Spleen (tissue), 11 donors: Measurements from ENCODE around the gene SLC39A1. TPM values are rescaled to one million over a fixed set of nuclear protein-coding genes. Genes with fewer than 3 reads are reported as not detected.

Experiments
- DNase-seq: peaks from one replicate; pipeline ENCODE4 v3.0.0-alpha.2; 2020
- H3K27ac ChIP-seq, 8 donors: fragments of 200-600 bp; sonication (generic) in 7 of 8; 1 replicate in 4 of 8; 2 replicates in 4 of 8; pipeline versions ENCODE4 v1.5.0 to v1.8.0; 2016 to 2021; ENCODE audit warnings: inconsistent platforms in 4 of 8, mild to moderate bottlenecking in 4 of 8, moderate library complexity in 1 of 8
- H3K27me3 ChIP-seq, 7 donors: fragments of 200-600 bp; sonication (generic) in 6 of 7; replicated peaks in 1 of 7; 1 replicate in 4 of 7; 2 replicates in 3 of 7; pipeline versions ENCODE4 v1.5.0 to v1.8.0; 2016 to 2021; ENCODE audit warnings: inconsistent platforms in 3 of 7, mild to moderate bottlenecking in 1 of 7
- H3K36me3 ChIP-seq, 6 donors: fragments of 200-600 bp; sonication (generic) in 5 of 6; 1 replicate in 4 of 6; 2 replicates in 2 of 6; pipeline versions ENCODE4 v1.5.0 to v1.8.0; 2016 to 2021; ENCODE audit warnings: inconsistent platforms in 2 of 6
- H3K4me1 ChIP-seq, 6 donors: fragments of 200-600 bp; sonication (generic) in 5 of 6; 1 replicate in 3 of 6; 2 replicates in 3 of 6; pipeline versions ENCODE4 v1.5.0 to v1.8.0; 2016 to 2021; ENCODE audit warnings: inconsistent platforms in 3 of 6
- H3K4me3 ChIP-seq, 8 donors: fragments of 200-600 bp; sonication (generic) in 7 of 8; 1 replicate in 4 of 8; 2 replicates in 4 of 8; pipeline versions ENCODE4 v1.5.0 to v1.8.0; 2016 to 2021; ENCODE audit warnings: inconsistent platforms in 4 of 8, mild to moderate bottlenecking in 4 of 8, moderate library complexity in 2 of 8
- H3K9me3 ChIP-seq, 8 donors: fragments of 200-600 bp; sonication (generic) in 7 of 8; 1 replicate in 4 of 8; 2 replicates in 4 of 8; pipeline versions ENCODE4 v1.5.0 to v1.8.0; 2016 to 2021; ENCODE audit warnings: inconsistent platforms in 4 of 8
- CTCF ChIP-seq, 11 experiments: fragments of 200-600 bp in 7 of 11; fragments of 450-650 bp in 4 of 11; sonication (generic) in 4 of 11; IDR thresholded peaks in 8 of 11; conservative IDR thresholded peaks in 3 of 11; 1 replicate in 7 of 11; 2 replicates in 4 of 11; pipeline versions ENCODE4 v1.4.0 to v1.8.0; 2016 to 2021; ENCODE audit warnings: antibody characterized with exemption in 11 of 11, inconsistent platforms in 4 of 11, mild to moderate bottlenecking in 1 of 11
- POLR2A ChIP-seq, 3 donors: fragments of 450-650 bp; IDR thresholded peaks; one replicate each; pipeline ENCODE4 v1.5.1; 2017; ENCODE audit warnings: antibody characterized with exemption in 3 of 3, mild to moderate bottlenecking in 1 of 3
- POLR2AphosphoS5 ChIP-seq, 3 donors: sonication (generic); formaldehyde crosslinking; IDR thresholded peaks; one replicate each; pipeline ENCODE4 v1.5.1; 2017; ENCODE audit warnings: antibody characterized with exemption in 3 of 3
- WGBS, 5 donors: extraction: QIAGEN DNeasy Blood & Tissue Kit in 3 of 5; methylation state at CpG; one replicate each; pipeline versions ENCODE4 v1.1.5 to v1.1.7; 2013 to 2018; 5-methylcytosine and 5-hydroxymethylcytosine counted together
- intact Hi-C: fragments of 100-400 bp; cut with DNase I; formaldehyde crosslinking; loops from one replicate; pipeline ENCODE4 v1.15.0; 2023; ENCODE audit warnings: low total_unique reads
- polyA plus RNA-seq, 3 donors: library from polyadenylated mRNA; stranded (reverse); fragments of 200-250 nt; gene quantifications; one replicate each; pipeline ENCODE4 v1.2.1, GENCODE V29; 2013
- total RNA-seq, 7 donors: library from RNA; depleted of rRNA in 3 of 7; stranded (reverse); fragments of >200 nt in 3 of 7; fragmentation: NEBNext Ultra II Directional in 4 of 7; extraction: Animal tissue kit (Norgen Biotek cat#: 25700) in 4 of 7; gene quantifications; one replicate each; pipeline versions ENCODE4 v1.1.0 to v1.2.1, GENCODE V29; 2016 to 2021
- donor health status: healthy with polysubstance abuse.
- donor health status: DM: no; HTN: no; CAD: no; lungs with moderate emphysema.
- donor health status: DM: no; HTN: no; CAD: no.
- donor health status: Bipolar disorder and iron deficiency.
- donor health status: healthy.
- donor health status: DM: no; HTN: no; CAD: no.
- donor health status: DM: yes; HTN: yes; CAD: no.

SLC39A1 gene
- total and polyA plus RNA-seq, 10 donors = 23.6 to 88.4 (median 69.4) TPM

- Histone ChIP-seq H3K4me3 (no peak overlapping the region), H3K36me3 (peaks cover 0 to 66% (median 59%) of the 10 kb centered on the region in 6 donors), H3K27ac (peak overlapping the region in 2 of 8 donors; percentile 58 to 72), H3K4me1 (peaks cover 0 to 22% (median 12%) of the 10 kb centered on the region in 6 donors), H3K9me3 (no peaks in the 10 kb centered on the region), H3K27me3 (no peaks in the 10 kb centered on the region)
- DNase-seq = peak; percentile 54
- 90 to 92% (median 91%) methylated on average over 13 to 14 of the region's 14 CpGs for WGBS, 5 donors
- intact Hi-C loops = no loop called here
- TF ChIP-seq CTCF (IDR thresholded peaks at IDR 0.05 in 8 of 11, conservative IDR thresholded peaks at IDR 0.05 in 3 of 11) (no peak), POLR2AphosphoS5 (IDR thresholded peaks at IDR 0.05) (peak in 1 of 3 donors; percentile 15), POLR2A (IDR thresholded peaks at IDR 0.05) (no peak)
Observed at GRCh38 chr1:153929981-153930948, 33.1 kb downstream of the SLC39A1 start.

GRCh38 chr1:153929426-153929825 is 33.9 kb downstream of the SLC39A1 start:
- intact Hi-C loops = no loop called here
- DNase-seq = peak; percentile 25
- Histone ChIP-seq H3K27ac (peak overlapping the region in 4 of 8 donors; percentile 20 to 72 (median 44)), H3K9me3 (no peaks in the 10 kb centered on the region), H3K4me1 (peaks cover 0 to 25% (median 12%) of the 10 kb centered on the region in 6 donors), H3K36me3 (peaks cover 0 to 57% (median 51%) of the 10 kb centered on the region in 6 donors), H3K27me3 (no peaks in the 10 kb centered on the region), H3K4me3 (no peak overlapping the region)
- WGBS, 5 donors = 84 to 93% (median 91%) methylated on average over 5 of the region's 5 CpGs
- TF ChIP-seq CTCF (IDR thresholded peaks at IDR 0.05 in 8 of 11, conservative IDR thresholded peaks at IDR 0.05 in 3 of 11) (no peak), POLR2A (IDR thresholded peaks at IDR 0.05) (no peak), POLR2AphosphoS5 (IDR thresholded peaks at IDR 0.05) (no peak)

DNA sequence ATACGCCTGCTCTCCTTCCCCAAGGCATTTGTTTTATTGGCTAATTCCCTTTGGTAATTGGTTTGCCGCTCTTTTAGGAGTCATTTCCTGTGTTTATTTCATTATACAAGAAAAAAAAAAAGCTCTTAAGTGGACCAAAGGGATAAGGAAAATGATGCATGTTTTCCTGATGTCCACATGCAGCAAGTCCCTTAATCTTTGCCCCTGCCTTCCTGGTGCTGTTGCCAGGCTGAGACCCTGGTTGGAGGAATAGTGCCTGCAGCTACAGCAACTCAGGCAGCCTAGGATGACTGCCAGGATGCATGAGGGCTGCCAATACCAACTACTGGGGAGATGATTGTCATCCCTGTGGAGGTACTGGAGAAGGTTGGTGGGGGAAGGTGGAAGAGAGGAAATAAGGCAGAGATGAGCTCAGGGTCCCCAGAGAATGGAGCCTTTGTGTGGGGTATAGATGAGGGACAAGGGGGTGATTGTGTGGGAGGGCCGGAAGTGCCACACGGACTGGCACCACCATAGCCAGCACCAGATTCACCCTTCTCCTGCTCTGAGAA is 34.5 kb downstream of the SLC39A1 start:
- H3K27me3 ChIP-seq = no peaks in the 10 kb centered on the region
- 56 to 70% (median 64%) methylated on average over 4 of the region's 4 CpGs for WGBS, 5 donors
- TF ChIP-seq POLR2AphosphoS5 (IDR thresholded peaks at IDR 0.05) (peak in 2 of 3 donors; percentile 39 to 50), CTCF (IDR thresholded peaks at IDR 0.05 in 8 of 11, conservative IDR thresholded peaks at IDR 0.05 in 3 of 11) (no peak)
- intact Hi-C loops = no loop called here
- H3K4me3 ChIP-seq = no peak overlapping the region
- peaks cover 0 to 52% (median 45%) of the 10 kb centered on the region in 6 donors for H3K36me3 ChIP-seq
- DNase-seq = peak; percentile 16
- H3K9me3 ChIP-seq = no peaks in the 10 kb centered on the region
- H3K4me1 ChIP-seq = peaks cover 5 to 30% (median 17%) of the 10 kb centered on the region in 6 donors
- peak overlapping the region in 6 of 8 donors; percentile 29 to 72 (median 48) for H3K27ac ChIP-seq

DNA sequence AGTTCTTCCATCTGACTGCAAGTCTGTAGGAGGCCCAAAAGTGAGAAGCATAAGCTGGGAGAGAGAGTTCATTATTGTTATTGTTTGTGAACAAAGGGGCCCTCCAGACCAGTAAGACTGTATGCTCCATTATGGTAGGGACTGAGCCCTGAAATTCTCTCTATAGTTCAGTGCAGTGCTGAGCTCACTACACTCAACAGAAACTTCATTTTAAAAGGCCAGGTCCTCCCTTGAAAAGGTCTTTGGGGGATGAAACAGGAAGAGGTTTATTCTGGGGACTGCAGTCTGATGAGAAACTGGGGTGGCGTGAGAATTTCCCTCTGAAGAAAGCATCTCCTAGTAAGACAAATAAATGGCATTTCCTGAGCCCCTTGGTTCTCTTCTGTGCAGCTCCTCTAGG is 35.1 kb downstream of the SLC39A1 start:
- DNase-seq = no peak
- Histone ChIP-seq H3K9me3 (no peaks in the 10 kb centered on the region), H3K27me3 (no peaks in the 10 kb centered on the region), H3K4me1 (peaks cover 8 to 35% (median 21%) of the 10 kb centered on the region in 6 donors), H3K27ac (peak overlapping the region in 6 of 8 donors; percentile 29 to 72 (median 48)), H3K4me3 (no peak overlapping the region), H3K36me3 (peaks cover 0 to 45% (median 39%) of the 10 kb centered on the region in 6 donors)
- TF ChIP-seq CTCF (IDR thresholded peaks at IDR 0.05 in 8 of 11, conservative IDR thresholded peaks at IDR 0.05 in 3 of 11) (no peak), POLR2A (IDR thresholded peaks at IDR 0.05) (no peak), POLR2AphosphoS5 (IDR thresholded peaks at IDR 0.05) (no peak)
- intact Hi-C loops = no loop called here
- WGBS, 5 donors = 45 to 92% (median 84%) methylated on average over 1 of the region's 1 CpG
